CD4-positive, CD25-positive, alpha-beta regulatory T cell (primary cell): ENCODE data around the gene CPA2. TPM values are rescaled to one million over a fixed set of nuclear protein-coding genes. Genes with fewer than 3 reads are reported as not detected.
A peak's percentile ranks its signal among the peaks of the same experiment; 100 is the strongest.
"Not testable (repeated sequence)": the region's sequence is repeated elsewhere in the genome, so short reads cannot be mapped to it uniquely, and the experiment has no call there.

Source experiments
- ATAC-seq, 2 donors: fragments of 150-1000 bp; cut with Tn5 transposase; one replicate each; pipeline ENCODE4 v1.10.0; 2021; ENCODE audit warnings: low read depth in 2 of 2, moderate number of reproducible peaks in 2 of 2, moderate library complexity in 1 of 2
- DNase-seq, 3 donors: peaks; one replicate each; pipeline versions ENCODE4 v3.0.0 to v3.0.0-alpha.2; 2012 to 2022; ENCODE audit warnings: mixed read lengths in 1 of 3
- H3K27ac ChIP-seq: one replicate; pipeline ENCODE4 v1.7.0; 2013; ENCODE audit warnings: mild to moderate bottlenecking, low read length; ENCODE audit not compliant: insufficient read depth, poor library complexity, severe bottlenecking
- H3K27me3 ChIP-seq: one replicate; pipeline ENCODE4 v1.7.0; 2013; ENCODE audit warnings: low read length; ENCODE audit not compliant: control insufficient read depth, insufficient read depth
- H3K36me3 ChIP-seq: one replicate; pipeline ENCODE4 v1.7.0; 2013; ENCODE audit warnings: mild to moderate bottlenecking, low read length, moderate library complexity; ENCODE audit not compliant: control insufficient read depth, insufficient read depth
- H3K4me1 ChIP-seq: 2 replicates; pipeline ENCODE4 v1.7.0; 2013; ENCODE audit warnings: mild to moderate bottlenecking, low read length; ENCODE audit not compliant: insufficient read depth, control insufficient read depth, poor library complexity, severe bottlenecking
- H3K4me3 ChIP-seq: one replicate; pipeline ENCODE4 v1.7.0; 2013; ENCODE audit warnings: low read depth, mild to moderate bottlenecking, low read length, moderate library complexity
- H3K9me3 ChIP-seq, 2 experiments: 1 replicate in 1 of 2; 2 replicates in 1 of 2; pipeline ENCODE4 v1.7.0; 2013; ENCODE audit warnings: low read length in 2 of 2, mild to moderate bottlenecking in 1 of 2, moderate library complexity in 1 of 2; ENCODE audit not compliant: control insufficient read depth in 2 of 2
- H3K27ac Mint-ChIP-seq, 3 donors: one replicate each; pipeline ENCODE4 v1.8.0; 2020 to 2022; ENCODE audit warnings: mild to moderate bottlenecking in 3 of 3, mixed read lengths in 3 of 3, moderate library complexity in 2 of 3
- H3K27me3 Mint-ChIP-seq: one replicate; pipeline ENCODE4 v1.8.0; 2022; ENCODE audit warnings: mild to moderate bottlenecking, mixed read lengths
- H3K36me3 Mint-ChIP-seq: one replicate; pipeline ENCODE4 v1.8.0; 2020; ENCODE audit warnings: mixed read lengths
- H3K4me1 Mint-ChIP-seq, 4 donors: one replicate each; pipeline ENCODE4 v1.8.0; 2020 to 2022; ENCODE audit warnings: mixed read lengths in 4 of 4, mild to moderate bottlenecking in 1 of 4
- H3K4me3 Mint-ChIP-seq, 4 donors: one replicate each; pipeline ENCODE4 v1.8.0; 2020 to 2022; ENCODE audit warnings: mild to moderate bottlenecking in 4 of 4, mixed read lengths in 4 of 4, moderate library complexity in 3 of 4
- H3K9me3 Mint-ChIP-seq, 7 donors: one replicate each; pipeline ENCODE4 v1.8.0; 2020 to 2022; ENCODE audit warnings: mixed read lengths in 7 of 7, mild to moderate bottlenecking in 3 of 7, moderate library complexity in 2 of 7
- polyA plus RNA-seq, 4 donors: library from polyadenylated mRNA; unstranded; fragments of 300-500 nt; fragmentation: Illumina TruSeq; gene quantifications; one replicate each; pipeline ENCODE4 v1.2.3, GENCODE V29; 2021
- total RNA-seq: library from RNA; stranded (reverse); gene quantifications from one replicate; pipeline ENCODE4 v1.2.3, GENCODE V29; 2022

The CPA2 gene
- total and polyA plus RNA-seq, 5 donors from 2014 or later, result not detected

DNA sequence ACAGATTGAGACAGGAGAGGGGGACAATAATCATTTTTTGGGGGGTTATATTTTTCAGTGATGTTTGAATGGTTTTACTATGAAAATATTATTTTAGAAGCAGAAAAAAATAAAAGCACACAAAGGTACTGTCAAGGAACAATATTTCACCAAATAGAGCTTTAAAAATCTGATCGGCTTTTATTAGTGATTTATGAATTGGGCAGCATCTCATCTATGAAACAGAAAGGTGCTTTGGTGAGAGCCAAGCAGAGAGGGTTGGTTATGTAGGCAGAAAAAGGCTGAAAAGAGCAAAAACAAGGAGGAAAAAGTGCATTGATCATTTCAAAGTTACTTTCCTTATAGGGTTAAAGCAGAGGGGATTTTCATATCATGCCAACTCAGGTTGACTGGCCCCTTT lies 26.4 kb upstream of the CPA2 start:
- Mint-ChIP-seq H3K4me1 (peaks cover 0 to 3% (median 2%) of the 10 kb centered on the region in 4 donors), H3K36me3 (no peaks in the 10 kb centered on the region), H3K27ac (peak overlapping the region in 1 of 3 donors; percentile 48), H3K9me3 (peaks cover 0 to 3% (median 0%) of the 10 kb centered on the region in 7 donors), H3K4me3 (no peak overlapping the region), H3K27me3 (peaks cover 69% of the 10 kb centered on the region)
- Histone ChIP-seq H3K4me3 (no peak overlapping the region), H3K36me3 (no peaks in the 10 kb centered on the region), H3K27me3 (no peaks in the 10 kb centered on the region), H3K27ac (no peak overlapping the region), H3K9me3 (no peaks in the 10 kb centered on the region), H3K4me1 (no peaks in the 10 kb centered on the region)
- DNase-seq (no peak), ATAC-seq (no peak)

DNA sequence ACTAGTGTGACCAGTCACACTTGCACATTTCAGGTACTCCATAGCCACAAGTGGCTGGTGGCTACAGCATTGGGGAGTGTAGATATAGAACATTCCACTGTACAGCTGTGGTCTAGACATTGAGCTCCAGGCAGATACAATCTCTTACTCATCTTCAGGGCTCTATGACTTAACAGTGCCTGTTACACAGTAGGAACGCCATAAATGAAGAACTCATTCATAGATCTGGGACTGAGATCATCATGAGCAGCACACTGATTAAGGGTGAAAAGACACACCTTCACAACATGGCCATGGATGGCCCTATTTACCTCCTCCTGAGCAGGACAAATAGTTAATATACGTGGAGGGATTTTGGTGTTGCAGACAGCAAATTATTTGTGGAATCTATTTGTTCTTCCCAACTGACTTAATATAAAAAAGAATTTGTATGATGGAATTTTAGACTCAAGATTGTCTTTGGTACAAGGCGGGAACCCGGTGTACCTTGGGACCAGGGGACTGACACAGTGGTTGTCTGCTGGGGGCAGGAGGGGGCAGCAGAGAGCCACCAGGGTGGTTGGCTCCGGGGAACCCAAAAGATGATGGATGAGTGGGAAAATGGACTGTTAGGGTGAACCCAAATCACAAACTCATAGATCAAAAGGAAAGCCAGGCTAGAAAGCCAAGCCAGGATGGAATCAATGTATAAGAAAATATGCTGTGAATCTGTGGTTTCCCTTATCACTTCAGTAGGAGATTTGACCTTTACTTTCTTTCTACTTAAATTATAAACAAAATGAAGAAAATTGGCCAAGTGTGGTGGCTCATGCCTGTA lies 24.3 kb upstream of the CPA2 start:
- no peak overlapping the region for H3K4me3 Mint-ChIP-seq

DNA sequence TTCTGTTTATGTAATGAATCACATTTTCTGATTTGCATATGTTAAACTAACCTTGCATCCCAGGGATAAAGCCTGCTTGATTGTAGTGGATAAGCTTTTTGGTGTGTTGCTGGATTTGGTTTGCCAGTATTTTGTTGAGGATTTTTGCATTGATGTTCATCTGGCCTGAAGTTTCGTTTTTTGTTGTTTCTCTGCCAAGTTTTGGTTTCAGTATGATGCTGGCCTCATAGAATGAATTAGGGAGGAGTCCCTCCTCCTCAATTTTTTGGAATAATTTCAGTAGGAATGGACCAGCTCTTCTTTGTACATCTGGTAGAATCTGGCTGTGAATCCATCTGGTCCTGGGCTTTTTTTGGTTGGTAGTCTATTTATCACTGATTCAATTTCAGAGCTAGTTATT lies 23.2 kb upstream of the CPA2 start:
- H3K4me1 ChIP-seq, H3K4me1 Mint-ChIP-seq, H3K9me3 ChIP-seq, H3K27me3 ChIP-seq, H3K27ac Mint-ChIP-seq, ATAC-seq, H3K9me3 Mint-ChIP-seq, H3K27ac ChIP-seq, H3K36me3 Mint-ChIP-seq, DNase-seq, H3K36me3 ChIP-seq, H3K4me3 ChIP-seq, H3K4me3 Mint-ChIP-seq: not testable (repeated sequence)
- peaks cover 48% of the 10 kb centered on the region for H3K27me3 Mint-ChIP-seq

More for the DNA sequence above, 24.3 kb upstream of the CPA2 start:
- no peaks in the 10 kb centered on the region for H3K36me3 ChIP-seq
- H3K27me3 ChIP-seq, result no peaks in the 10 kb centered on the region
- no peak overlapping the region for H3K4me3 ChIP-seq
- Mint-ChIP-seq H3K9me3 (peaks cover 0 to 7% (median 2%) of the 10 kb centered on the region in 7 donors), H3K27ac (no peak overlapping the region), H3K36me3 (no peaks in the 10 kb centered on the region), H3K4me1 (peaks cover 0 to 3% (median 2%) of the 10 kb centered on the region in 4 donors), H3K27me3 (peaks cover 53% of the 10 kb centered on the region)
- H3K27ac ChIP-seq, result no peak overlapping the region
- H3K4me1 ChIP-seq, result no peaks in the 10 kb centered on the region
- DNase-seq (peak; percentile 4 to 38 (median 31)), ATAC-seq (peak in 1 of 2 donors; percentile 47)
- H3K9me3 ChIP-seq, result peaks cover 0 to 2% of the 10 kb centered on the region in 2 experiments

DNA sequence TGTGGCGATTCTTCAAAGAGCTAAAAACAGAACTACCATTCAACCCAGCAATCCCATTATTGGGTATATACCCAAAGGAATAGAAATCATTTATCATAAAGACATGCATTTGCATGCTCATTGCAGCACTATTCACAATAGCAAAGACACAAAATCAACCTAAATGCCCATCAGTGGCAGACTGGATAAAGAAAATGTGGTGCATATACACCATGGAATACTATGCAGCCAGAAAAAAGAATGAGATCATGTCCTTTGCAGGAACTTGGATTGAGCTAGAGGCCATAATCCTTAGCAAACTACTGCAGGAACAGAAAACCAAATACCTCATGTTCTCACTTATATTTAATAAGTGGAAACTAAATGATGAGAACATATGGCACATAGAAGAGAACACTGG lies 20.2 kb upstream of the CPA2 start:
- not testable (repeated sequence) for H3K9me3 Mint-ChIP-seq, ATAC-seq, H3K36me3 ChIP-seq, H3K27me3 ChIP-seq, H3K9me3 ChIP-seq, H3K4me1 Mint-ChIP-seq, DNase-seq, H3K4me3 ChIP-seq, H3K4me3 Mint-ChIP-seq, H3K36me3 Mint-ChIP-seq, H3K4me1 ChIP-seq, H3K27ac Mint-ChIP-seq, H3K27ac ChIP-seq
- H3K27me3 Mint-ChIP-seq, result peaks cover 34% of the 10 kb centered on the region

DNA sequence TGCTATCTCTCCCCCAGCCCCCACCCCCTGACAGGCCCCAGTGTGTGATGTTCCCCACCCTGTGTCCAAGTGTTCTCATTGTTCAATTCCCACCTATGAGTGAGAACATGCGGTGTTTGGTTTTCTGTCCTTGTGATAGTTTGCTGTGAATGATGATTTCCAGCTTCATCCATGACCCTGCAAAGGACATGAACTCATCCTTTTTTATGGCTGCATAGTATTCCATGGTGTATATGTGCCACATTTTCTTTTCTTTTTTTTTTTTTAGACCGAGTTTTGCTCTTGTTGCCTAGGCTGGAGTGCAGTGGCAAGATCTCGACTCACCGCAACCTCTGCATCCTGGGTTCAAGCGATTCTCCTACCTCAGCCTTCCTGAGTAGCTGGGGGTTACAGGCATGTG lies 17.8 kb upstream of the CPA2 start:
- not testable (repeated sequence) for H3K4me3 ChIP-seq, H3K9me3 ChIP-seq, ATAC-seq, H3K36me3 Mint-ChIP-seq, DNase-seq, H3K4me3 Mint-ChIP-seq, H3K27ac ChIP-seq, H3K36me3 ChIP-seq, H3K27ac Mint-ChIP-seq, H3K27me3 ChIP-seq, H3K4me1 Mint-ChIP-seq, H3K4me1 ChIP-seq
- H3K27me3 Mint-ChIP-seq, result peaks cover 27% of the 10 kb centered on the region
- peaks cover 0 to 16% (median 5%) of the 10 kb centered on the region in 7 donors for H3K9me3 Mint-ChIP-seq

DNA sequence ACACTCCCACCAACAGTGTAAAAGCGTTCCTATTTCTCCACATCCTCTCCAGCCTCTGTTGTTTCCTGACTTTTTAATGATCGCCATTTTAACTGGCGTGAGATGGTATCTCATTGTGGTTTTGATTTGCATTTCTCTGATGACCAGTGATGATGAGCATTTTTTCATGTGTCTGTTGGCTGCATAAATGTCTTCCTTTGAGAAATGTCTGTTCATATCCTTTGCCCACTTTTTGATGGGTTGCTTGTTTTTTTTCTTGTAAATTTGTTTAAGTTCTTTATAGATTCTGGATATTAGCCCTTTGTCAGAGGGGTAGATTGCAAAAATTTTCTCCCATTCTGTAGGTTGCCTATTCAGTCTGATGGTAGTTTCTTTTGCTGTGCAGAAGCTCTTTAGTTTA lies 17.0 kb upstream of the CPA2 start:
- H3K36me3 ChIP-seq, DNase-seq, H3K9me3 ChIP-seq, ATAC-seq, H3K4me1 Mint-ChIP-seq, H3K27ac Mint-ChIP-seq, H3K27ac ChIP-seq, H3K36me3 Mint-ChIP-seq, H3K4me3 Mint-ChIP-seq, H3K27me3 ChIP-seq, H3K4me3 ChIP-seq, H3K4me1 ChIP-seq: not testable (repeated sequence)
- Mint-ChIP-seq H3K27me3 (peaks cover 20% of the 10 kb centered on the region), H3K9me3 (peaks cover 0 to 16% (median 4%) of the 10 kb centered on the region in 7 donors)

DNA sequence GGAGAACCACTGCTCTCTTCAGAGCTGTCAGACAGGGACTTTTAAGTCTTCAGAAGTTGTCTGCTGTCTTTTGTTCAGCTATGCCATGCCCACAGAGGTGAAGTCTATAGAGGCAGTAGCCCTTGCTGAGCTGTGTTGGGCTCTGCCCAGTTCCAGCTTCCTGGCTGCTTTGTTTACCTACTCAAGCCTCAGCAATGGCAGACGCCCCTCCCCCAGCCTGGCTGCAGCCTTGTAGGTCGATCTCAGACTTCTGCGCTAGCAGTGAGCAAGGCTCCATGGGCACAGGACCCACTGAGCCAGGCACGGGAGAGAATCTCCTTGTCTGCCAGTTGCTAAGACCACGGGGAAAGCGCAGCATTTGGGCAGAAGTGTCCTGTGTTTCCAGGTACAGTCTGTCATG lies 12.1 kb upstream of the CPA2 start:
- no peaks in the 10 kb centered on the region for H3K4me1 Mint-ChIP-seq
- Histone ChIP-seq H3K4me1 (no peaks in the 10 kb centered on the region), H3K27ac (no peak overlapping the region), H3K27me3 (peaks cover 4% of the 10 kb centered on the region), H3K4me3 (no peak overlapping the region), H3K36me3 (no peaks in the 10 kb centered on the region), H3K9me3 (peaks cover 10 to 26% of the 10 kb centered on the region in 2 experiments)
- no peak for ATAC-seq
- H3K27me3 Mint-ChIP-seq, result peaks cover 9% of the 10 kb centered on the region
- H3K4me3 Mint-ChIP-seq, result no peak overlapping the region
- H3K9me3 Mint-ChIP-seq, result peaks cover 0 to 31% (median 2%) of the 10 kb centered on the region in 7 donors
- DNase-seq, result no peak
- no peak overlapping the region for H3K27ac Mint-ChIP-seq
- no peaks in the 10 kb centered on the region for H3K36me3 Mint-ChIP-seq

DNA sequence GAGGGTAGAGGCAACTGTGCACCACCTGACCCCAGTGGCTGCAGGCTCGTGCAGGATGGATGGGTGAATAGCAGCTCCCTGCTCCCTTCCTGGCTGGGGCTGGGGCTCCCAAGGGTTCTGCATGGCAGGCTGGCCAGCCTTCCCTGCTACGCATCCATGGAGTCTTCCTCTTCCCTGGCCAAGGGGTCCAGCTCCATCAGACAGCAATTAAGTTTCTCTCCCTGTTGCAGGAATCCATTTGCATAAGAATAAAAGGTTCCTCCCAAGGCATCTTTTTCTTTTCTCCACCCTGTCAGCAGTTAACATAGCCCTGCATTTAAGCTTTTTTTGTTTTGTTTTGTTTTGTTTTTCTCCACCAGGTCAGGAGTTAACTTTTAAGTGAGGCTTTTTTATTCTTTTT lies 10.0 kb upstream of the CPA2 start:
- H3K27ac ChIP-seq, result no peak overlapping the region
- Mint-ChIP-seq H3K27me3 (peaks cover 5% of the 10 kb centered on the region), H3K9me3 (peaks cover 0 to 45% (median 0%) of the 10 kb centered on the region in 7 donors), H3K36me3 (no peaks in the 10 kb centered on the region), H3K4me1 (no peaks in the 10 kb centered on the region), H3K27ac (no peak overlapping the region), H3K4me3 (no peak overlapping the region)
- peaks cover 4% of the 10 kb centered on the region for H3K27me3 ChIP-seq
- H3K36me3 ChIP-seq, result no peaks in the 10 kb centered on the region
- H3K9me3 ChIP-seq, result peaks cover 10 to 30% of the 10 kb centered on the region in 2 experiments
- ATAC-seq (no peak), DNase-seq (no peak)
- H3K4me3 ChIP-seq, result no peak overlapping the region
- H3K4me1 ChIP-seq, result no peaks in the 10 kb centered on the region
